GM23338 (cell line): ENCODE data around the gene PPP2R2D.

Experiments used
- CREB1 ChIP-seq: fragments of 250-450 bp; sonication (Bioruptor Pico); IDR thresholded peaks from 2 replicates; pipeline ENCODE4 v1.5.0; 2020; ENCODE audit warnings: low read depth, mild to moderate bottlenecking, moderate library complexity
- ETS1 ChIP-seq: IDR thresholded peaks from 2 replicates; pipeline ENCODE4 v1.6.1; 2016; ENCODE audit warnings: antibody characterized with exemption
- EZH2 ChIP-seq: fragments of 200-600 bp; sonication (generic); IDR thresholded peaks from one replicate; pipeline ENCODE4 v1.8.0; 2017; ENCODE audit warnings: antibody characterized with exemption, mild to moderate bottlenecking, low read depth; ENCODE audit not compliant: unreplicated experiment
- EZH2phosphoT487 ChIP-seq: fragments of 200-600 bp; sonication (generic); IDR thresholded peaks from one replicate; pipeline ENCODE4 v1.8.1; 2018; ENCODE audit warnings: antibody characterized with exemption; ENCODE audit not compliant: unreplicated experiment
- JUNB ChIP-seq: IDR thresholded peaks from one replicate; pipeline ENCODE4 v1.6.1; 2016; ENCODE audit warnings: antibody characterized with exemption; ENCODE audit not compliant: unreplicated experiment
- POLR2AphosphoS5 ChIP-seq: IDR thresholded peaks from 2 replicates; pipeline ENCODE4 v1.6.1; 2016; ENCODE audit warnings: antibody characterized with exemption, low read depth
- REST ChIP-seq: IDR thresholded peaks from one replicate; pipeline ENCODE4 v1.6.1; 2018; ENCODE audit warnings: antibody characterized with exemption; ENCODE audit not compliant: unreplicated experiment
- STAT1 ChIP-seq: IDR thresholded peaks from one replicate; pipeline ENCODE4 v1.6.1; 2016; ENCODE audit warnings: antibody characterized with exemption; ENCODE audit not compliant: unreplicated experiment
- ZNF462 ChIP-seq: fragments of 250-450 bp; sonication (Bioruptor Pico); IDR thresholded peaks from 2 replicates; pipeline ENCODE4 v1.5.0; 2020; ENCODE audit warnings: mild to moderate bottlenecking, moderate library complexity
- TF ChIP-seq, protein P1 (sequence below), 2 experiments: fragments of 200-600 bp in 1 of 2; sonication (generic) in 1 of 2; conservative IDR thresholded peaks; 2 replicates each; pipeline versions ENCODE4 v1.5.1 to v1.6.1; 2016 to 2017; ENCODE audit warnings: antibody characterized with exemption in 2 of 2, low read depth in 2 of 2, mild to moderate bottlenecking in 2 of 2, moderate library complexity in 1 of 2

DNA sequence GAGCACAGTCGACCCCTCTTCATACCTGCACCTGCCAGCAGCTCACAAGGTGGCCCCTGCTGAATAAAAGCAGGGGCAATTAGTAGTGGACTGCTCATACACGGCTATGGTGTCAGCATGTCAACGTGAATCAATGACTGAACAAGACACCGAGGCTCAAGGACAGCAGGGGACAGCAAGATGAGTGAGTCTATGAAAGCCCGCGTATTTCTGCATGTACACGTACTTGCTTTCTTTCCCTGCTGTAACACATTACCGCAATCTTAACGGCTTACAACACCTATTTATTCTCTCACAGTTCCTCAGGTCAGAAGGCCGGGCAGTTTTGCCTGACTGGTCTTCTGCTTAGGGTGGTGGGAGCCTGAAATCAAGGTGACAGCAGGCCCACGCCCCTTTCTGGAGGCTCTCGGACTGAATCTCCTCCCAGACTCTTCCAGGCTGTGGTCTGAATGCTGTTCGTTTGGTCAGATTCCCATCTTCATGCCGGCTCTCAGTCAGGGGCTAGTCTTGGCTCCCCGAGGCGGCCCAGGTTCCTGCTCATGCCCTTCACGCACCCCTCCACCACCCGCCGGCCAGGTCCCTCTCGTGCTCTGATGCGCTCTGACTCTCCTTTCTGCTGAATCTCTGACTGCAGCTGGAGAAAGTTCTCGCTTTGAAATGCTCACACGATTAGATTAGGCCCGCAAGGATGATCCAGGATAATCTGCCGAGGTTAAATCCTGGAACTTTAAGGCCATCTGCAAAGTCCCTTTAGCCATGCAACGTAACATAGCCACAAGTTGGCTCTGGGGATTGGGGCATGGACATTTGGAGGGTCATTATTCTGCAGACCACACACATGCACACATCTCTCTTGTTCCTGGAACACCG lies 7.8 kb upstream of the PPP2R2D start:
- TF ChIP-seq POLR2AphosphoS5 (no peak), EZH2 (no peak), REST (no peak), EZH2phosphoT487 (no peak), JUNB (no peak), ZNF462 (no peak), CREB1 (CRISPR knock-in tag) (no peak), ETS1 (no peak), STAT1 (no peak)
- TF ChIP-seq, protein P1, sequence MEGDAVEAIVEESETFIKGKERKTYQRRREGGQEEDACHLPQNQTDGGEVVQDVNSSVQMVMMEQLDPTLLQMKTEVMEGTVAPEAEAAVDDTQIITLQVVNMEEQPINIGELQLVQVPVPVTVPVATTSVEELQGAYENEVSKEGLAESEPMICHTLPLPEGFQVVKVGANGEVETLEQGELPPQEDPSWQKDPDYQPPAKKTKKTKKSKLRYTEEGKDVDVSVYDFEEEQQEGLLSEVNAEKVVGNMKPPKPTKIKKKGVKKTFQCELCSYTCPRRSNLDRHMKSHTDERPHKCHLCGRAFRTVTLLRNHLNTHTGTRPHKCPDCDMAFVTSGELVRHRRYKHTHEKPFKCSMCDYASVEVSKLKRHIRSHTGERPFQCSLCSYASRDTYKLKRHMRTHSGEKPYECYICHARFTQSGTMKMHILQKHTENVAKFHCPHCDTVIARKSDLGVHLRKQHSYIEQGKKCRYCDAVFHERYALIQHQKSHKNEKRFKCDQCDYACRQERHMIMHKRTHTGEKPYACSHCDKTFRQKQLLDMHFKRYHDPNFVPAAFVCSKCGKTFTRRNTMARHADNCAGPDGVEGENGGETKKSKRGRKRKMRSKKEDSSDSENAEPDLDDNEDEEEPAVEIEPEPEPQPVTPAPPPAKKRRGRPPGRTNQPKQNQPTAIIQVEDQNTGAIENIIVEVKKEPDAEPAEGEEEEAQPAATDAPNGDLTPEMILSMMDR (conservative IDR thresholded peaks at IDR 0.05; ENCODE audit: low read depth in 2 of 2): no peak
